Mesendoderm (in vitro differentiated cells): ENCODE data around the gene DNAH8.

Source experiments
- DNase-seq: peaks from one replicate; pipeline ENCODE4 v3.0.0; 2013
- H2AK5ac ChIP-seq: 2 replicates; pipeline ENCODE4 v1.6.1; 2013; ENCODE audit warnings: low read length, inconsistent platforms
- H2BK120ac ChIP-seq: 2 replicates; pipeline ENCODE4 v1.6.1; 2013; ENCODE audit warnings: low read depth, mild to moderate bottlenecking, low read length, moderate library complexity, mixed read lengths
- H2BK15ac ChIP-seq: replicated peaks from 2 replicates; pipeline ENCODE4 v1.6.1; 2013; ENCODE audit warnings: low read depth, mild to moderate bottlenecking, moderate library complexity
- H2BK5ac ChIP-seq: 2 replicates; pipeline ENCODE4 v1.6.1; 2013; ENCODE audit warnings: low read length, inconsistent platforms
- H3K18ac ChIP-seq: 2 replicates; pipeline ENCODE4 v1.6.1; 2013; ENCODE audit warnings: mild to moderate bottlenecking, low read length, mixed read lengths
- H3K23ac ChIP-seq: one replicate; pipeline ENCODE4 v1.6.1; 2013; ENCODE audit warnings: low read length
- H3K27ac ChIP-seq: 2 replicates; pipeline ENCODE4 v1.5.1; 2013; ENCODE audit warnings: low read depth, mild to moderate bottlenecking, inconsistent platforms, low read length, moderate library complexity
- H3K27me3 ChIP-seq: 2 replicates; pipeline ENCODE4 v1.6.1; 2013; ENCODE audit warnings: low read length, control low read depth, mild to moderate bottlenecking, inconsistent platforms; ENCODE audit not compliant: insufficient read depth, poor library complexity
- H3K36me3 ChIP-seq: 2 replicates; pipeline ENCODE4 v1.6.1; 2013; ENCODE audit warnings: low read length, inconsistent platforms; ENCODE audit not compliant: control insufficient read depth, insufficient read depth
- H3K4ac ChIP-seq: one replicate; pipeline ENCODE4 v1.6.1; 2013; ENCODE audit warnings: low read depth, mild to moderate bottlenecking, low read length, moderate library complexity
- H3K4me1 ChIP-seq: 2 replicates; pipeline ENCODE4 v1.6.1; 2013; ENCODE audit warnings: low read depth, low read length, inconsistent platforms; ENCODE audit not compliant: control insufficient read depth
- H3K4me2 ChIP-seq: 2 replicates; pipeline ENCODE4 v1.6.1; 2013; ENCODE audit warnings: low read length
- H3K4me3 ChIP-seq: 2 replicates; pipeline ENCODE4 v1.5.1; 2013; ENCODE audit warnings: mild to moderate bottlenecking, low read length
- H3K56ac ChIP-seq: one replicate; pipeline ENCODE4 v1.6.1; 2013; ENCODE audit warnings: low read length
- H3K79me1 ChIP-seq: 2 replicates; pipeline ENCODE4 v1.6.1; 2013; ENCODE audit warnings: low read length, inconsistent platforms
- H3K79me2 ChIP-seq: 2 replicates; pipeline ENCODE4 v1.6.1; 2013; ENCODE audit warnings: mild to moderate bottlenecking, low read length; ENCODE audit not compliant: control insufficient read depth, insufficient read depth
- H3K9ac ChIP-seq: 2 replicates; pipeline ENCODE4 v1.6.1; 2013; ENCODE audit warnings: low read length, inconsistent platforms
- H4K5ac ChIP-seq: one replicate; pipeline ENCODE4 v1.6.1; 2013; ENCODE audit warnings: low read length
- H4K8ac ChIP-seq: one replicate; pipeline ENCODE4 v1.6.1; 2013; ENCODE audit warnings: low read depth, mild to moderate bottlenecking, control low read depth, low read length, moderate library complexity
- WGBS: extraction: QIAGEN DNeasy Blood & Tissue Kit; methylation state at CpG from one replicate; pipeline ENCODE4 v1.1.7; 2013; ENCODE audit warnings: low lambda C conversion rate, missing lambda C conversion rate; ENCODE audit not compliant: insufficient coverage; ENCODE audit errors: extremely low coverage; 5-methylcytosine and 5-hydroxymethylcytosine counted together

The DNAH8 gene

GRCh38 chr6:38852215-38852614 is 137.1 kb downstream of the DNAH8 start:
- no CpG with 5 or more reads among the region's 3 CpGs for WGBS
- no peak overlapping the region for H2BK15ac ChIP-seq
- H3K27ac ChIP-seq: no peak overlapping the region
- no peaks in the 10 kb centered on the region for H3K27me3 ChIP-seq
- H3K79me2 ChIP-seq: no peaks in the 10 kb centered on the region
- H2AK5ac ChIP-seq: no peak overlapping the region
- no peaks in the 10 kb centered on the region for H3K36me3 ChIP-seq
- no peak overlapping the region for H4K5ac ChIP-seq
- H3K56ac ChIP-seq: no peak overlapping the region
- H3K4ac ChIP-seq: no peak overlapping the region
- H4K8ac ChIP-seq: no peak overlapping the region
- H3K18ac ChIP-seq: no peak overlapping the region
- no peak overlapping the region for H3K4me2 ChIP-seq
- H2BK120ac ChIP-seq: no peak overlapping the region
- H3K4me1 ChIP-seq: no peaks in the 10 kb centered on the region
- peak; percentile 39 for DNase-seq
- H3K4me3 ChIP-seq: no peak overlapping the region
- no peak overlapping the region for H3K23ac ChIP-seq
- H3K79me1 ChIP-seq: no peaks in the 10 kb centered on the region
- no peak overlapping the region for H3K9ac ChIP-seq
- H2BK5ac ChIP-seq: no peak overlapping the region

GRCh38 chr6:38853236-38853635 is 138.1 kb downstream of the DNAH8 start:
- Histone ChIP-seq H3K27me3 (no peaks in the 10 kb centered on the region), H3K79me2 (no peaks in the 10 kb centered on the region), H2BK15ac (no peak overlapping the region), H2BK120ac (no peak overlapping the region), H3K4me1 (no peaks in the 10 kb centered on the region), H3K27ac (no peak overlapping the region), H3K23ac (no peak overlapping the region), H3K36me3 (no peaks in the 10 kb centered on the region), H3K4me2 (no peak overlapping the region), H2AK5ac (no peak overlapping the region), H3K9ac (no peak overlapping the region), H3K4ac (no peak overlapping the region), H4K5ac (no peak overlapping the region), H3K18ac (no peak overlapping the region), H4K8ac (no peak overlapping the region), H3K56ac (no peak overlapping the region), H3K4me3 (no peak overlapping the region), H2BK5ac (no peak overlapping the region), H3K79me1 (no peaks in the 10 kb centered on the region)
- no peak for DNase-seq
- WGBS: no CpG with 5 or more reads among the region's 2 CpGs

- Histone ChIP-seq H3K27ac (no peak overlapping the region), H3K4me1 (no peaks in the 10 kb centered on the region), H2BK120ac (no peak overlapping the region), H2BK5ac (no peak overlapping the region), H3K4ac (no peak overlapping the region), H3K36me3 (no peaks in the 10 kb centered on the region), H3K18ac (no peak overlapping the region), H3K23ac (no peak overlapping the region), H3K79me1 (no peaks in the 10 kb centered on the region), H4K5ac (no peak overlapping the region), H4K8ac (no peak overlapping the region), H3K79me2 (no peaks in the 10 kb centered on the region), H3K27me3 (no peaks in the 10 kb centered on the region), H3K9ac (no peak overlapping the region), H2AK5ac (no peak overlapping the region), H3K4me3 (no peak overlapping the region), H2BK15ac (no peak overlapping the region), H3K56ac (no peak overlapping the region), H3K4me2 (no peak overlapping the region)
- DNase-seq: no peak
- no CpG with 5 or more reads among the region's 2 CpGs for WGBS
Observed at GRCh38 chr6:38856492-38856891, 141.4 kb downstream of the DNAH8 start.

GRCh38 chr6:38857815-38858214 is 142.7 kb downstream of the DNAH8 start:
- no peak overlapping the region for H3K18ac ChIP-seq
- no peaks in the 10 kb centered on the region for H3K79me2 ChIP-seq
- no peak for DNase-seq
- WGBS: no CpG with 5 or more reads among the region's 5 CpGs
- no peak overlapping the region for H2BK5ac ChIP-seq
- no peak overlapping the region for H3K4me2 ChIP-seq
- H3K4me3 ChIP-seq: no peak overlapping the region
- no peaks in the 10 kb centered on the region for H3K79me1 ChIP-seq
- no peak overlapping the region for H2BK15ac ChIP-seq
- no peak overlapping the region for H3K27ac ChIP-seq
- H3K27me3 ChIP-seq: no peaks in the 10 kb centered on the region
- no peak overlapping the region for H3K23ac ChIP-seq
- H3K4ac ChIP-seq: no peak overlapping the region
- no peaks in the 10 kb centered on the region for H3K36me3 ChIP-seq
- H3K56ac ChIP-seq: no peak overlapping the region
- no peaks in the 10 kb centered on the region for H3K4me1 ChIP-seq
- no peak overlapping the region for H2BK120ac ChIP-seq
- H4K8ac ChIP-seq: no peak overlapping the region
- H3K9ac ChIP-seq: no peak overlapping the region
- H2AK5ac ChIP-seq: no peak overlapping the region
- no peak overlapping the region for H4K5ac ChIP-seq

GRCh38 chr6:38860041-38860440 is 144.9 kb downstream of the DNAH8 start:
- H3K4me1 ChIP-seq: no peaks in the 10 kb centered on the region
- H3K4me3 ChIP-seq: no peak overlapping the region
- no peaks in the 10 kb centered on the region for H3K79me2 ChIP-seq
- H4K8ac ChIP-seq: no peak overlapping the region
- H2BK15ac ChIP-seq: no peak overlapping the region
- H3K18ac ChIP-seq: no peak overlapping the region
- WGBS: no CpG with 5 or more reads among the region's 2 CpGs
- no peak overlapping the region for H3K56ac ChIP-seq
- no peak for DNase-seq
- H3K23ac ChIP-seq: no peak overlapping the region
- no peak overlapping the region for H3K4me2 ChIP-seq
- no peaks in the 10 kb centered on the region for H3K27me3 ChIP-seq
- H3K9ac ChIP-seq: no peak overlapping the region
- no peaks in the 10 kb centered on the region for H3K36me3 ChIP-seq
- H2AK5ac ChIP-seq: no peak overlapping the region
- H3K79me1 ChIP-seq: no peaks in the 10 kb centered on the region
- no peak overlapping the region for H4K5ac ChIP-seq
- no peak overlapping the region for H3K4ac ChIP-seq
- H2BK5ac ChIP-seq: no peak overlapping the region
- no peak overlapping the region for H2BK120ac ChIP-seq
- no peak overlapping the region for H3K27ac ChIP-seq

GRCh38 chr6:38861926-38862401 is 146.9 kb downstream of the DNAH8 start:
- Histone ChIP-seq H3K79me1 (no peaks in the 10 kb centered on the region), H3K4me1 (no peaks in the 10 kb centered on the region), H3K56ac (no peak overlapping the region), H2AK5ac (no peak overlapping the region), H3K79me2 (no peaks in the 10 kb centered on the region), H3K27me3 (no peaks in the 10 kb centered on the region), H4K5ac (no peak overlapping the region), H4K8ac (no peak overlapping the region), H3K23ac (no peak overlapping the region), H3K4ac (no peak overlapping the region), H3K27ac (no peak overlapping the region), H3K4me3 (no peak overlapping the region), H3K18ac (no peak overlapping the region), H3K9ac (no peak overlapping the region), H2BK120ac (no peak overlapping the region), H3K4me2 (no peak overlapping the region), H2BK15ac (no peak overlapping the region), H2BK5ac (no peak overlapping the region), H3K36me3 (no peaks in the 10 kb centered on the region)
- WGBS: no CpG with 5 or more reads among the region's 4 CpGs
- no peak for DNase-seq
